SH-SY5Y (cell line): Measurements from ENCODE around the gene KY.

Experiments
- GATA2 ChIP-seq: IDR thresholded peaks from 2 replicates; pipeline ENCODE4 v1.6.1; 2011; ENCODE audit warnings: mild to moderate bottlenecking, low read depth, low read length
- GATA3 ChIP-seq: IDR thresholded peaks from 2 replicates; pipeline ENCODE4 v1.6.1; 2011; ENCODE audit warnings: low read depth, mild to moderate bottlenecking, low read length, moderate library complexity

GRCh38 chr3:134627831-134628230, 23.0 kb downstream of the KY start:
- TF ChIP-seq GATA3 (no peak), GATA2 (no peak)
